ENCODE results near the gene NRDE2. TPM values are rescaled to one million over a fixed set of nuclear protein-coding genes. Genes with fewer than 3 reads are reported as not detected.

Gene NRDE2
- total RNA-seq (2022), result 17.1 and 18.0 TPM in 2 replicates
- Bru-seq, nascent RNA, result percentile 77 among the genes with signal in this experiment
- percentile 68 among the genes with signal in this experiment for BruChase-seq, experiment 1, labeled RNA remaining after a 2-hour chase
- percentile 62 among the genes with signal in this experiment for BruChase-seq, experiment 2, labeled RNA remaining after a 6-hour chase
- long read RNA-seq, full-length matches to known transcripts, result 2 of 11 reads
- long read RNA-seq, partial matches to known transcripts, result 3 of 11 reads
- long read RNA-seq, other reads (novel, unspliced or antisense), result 6 of 11 reads

- peak within 1 kb of the TSS; percentile 91 for H3K4me3 Mint-ChIP-seq (ENCODE audit: unreplicated experiment)
- Histone ChIP-seq H3K4me3 (ENCODE audit: low read depth, low read length) (peak within 1 kb of the TSS; percentile 37), H3K4me1 (peaks cover 17% of the 10 kb centered on the region), H3K9me3 (no peaks in the 10 kb centered on the region), H3K27me3 (replicated peaks; ENCODE audit: control insufficient read depth, insufficient read depth, low read length) (no peaks in the 10 kb centered on the region), H3K36me3 (ENCODE audit: control insufficient read depth, insufficient read depth, low read length) (no peaks in the 10 kb centered on the region)
- DNase-seq, result peak; percentile 99
- H3K36me3 Mint-ChIP-seq (ENCODE audit: insufficient read depth, unreplicated experiment), result peaks cover 11% of the 10 kb centered on the region
- ChIA-PET POLR2A (no interaction called here), CTCF (no interaction called here)
- intact Hi-C loops (cut with micrococcal nuclease; ENCODE audit: unreplicated experiment), result loop anchor here (1.0 to 5.0 kb wide), 3 partner anchors 52 to 171 kb away; partner anchors contain the start of gene CALM1
- TF ChIP-seq CTCF (IDR thresholded peaks at IDR 0.05; ENCODE audit: insufficient read depth in 1 of 2, low read depth in 1 of 2, low read length in 1 of 2, severe bottlenecking in 1 of 2, unreplicated experiment in 1 of 2), result no peak
- peaks cover 15% of the 10 kb centered on the region for H3K4me1 Mint-ChIP-seq (ENCODE audit: low read depth, unreplicated experiment)
- BruUV-seq (replicated peaks), result TSS peak; percentile 66
- no peaks in the 10 kb centered on the region for H3K27me3 Mint-ChIP-seq (ENCODE audit: insufficient read depth, unreplicated experiment)
- H3K9me3 Mint-ChIP-seq (ENCODE audit: unreplicated experiment), result no peaks in the 10 kb centered on the region
- H3K27ac Mint-ChIP-seq (ENCODE audit: unreplicated experiment), result peak within 1 kb of the TSS; percentile 95
These were observed at the start of gene NRDE2 for GRCh38 chr14:90331497-90332270. TSS of gene NRDE2 (minus strand) at chr14:90331941. CDS start at chr14:90331904, 37 bp downstream.

GRCh38 chr14:90381011-90381786, 49.5 kb upstream of the NRDE2 start:
- TF ChIP-seq CTCF (IDR thresholded peaks at IDR 0.05; ENCODE audit: insufficient read depth in 1 of 2, low read depth in 1 of 2, low read length in 1 of 2, severe bottlenecking in 1 of 2, unreplicated experiment in 1 of 2), result no peak
- no TSS peak for BruUV-seq (replicated peaks)
- peak in 1 of 2 experiments; percentile 27 for DNase-seq

GRCh38 chr14:90379106-90379505, 47.4 kb upstream of the NRDE2 start:
- H3K4me1 Mint-ChIP-seq (ENCODE audit: low read depth, unreplicated experiment), result peaks cover 5% of the 10 kb centered on the region
- TF ChIP-seq CTCF (IDR thresholded peaks at IDR 0.05; ENCODE audit: insufficient read depth in 1 of 2, low read depth in 1 of 2, low read length in 1 of 2, severe bottlenecking in 1 of 2, unreplicated experiment in 1 of 2), result no peak
- DNase-seq, result no peak
- H3K4me3 ChIP-seq (ENCODE audit: low read depth, low read length), result no peak overlapping the region
- POLR2A ChIA-PET, result no interaction called here
- H3K27ac Mint-ChIP-seq (ENCODE audit: unreplicated experiment), result no peak overlapping the region
- no TSS peak for BruUV-seq (replicated peaks)
- no peaks in the 10 kb centered on the region for H3K27me3 Mint-ChIP-seq (ENCODE audit: insufficient read depth, unreplicated experiment)
- H3K9me3 ChIP-seq, result no peaks in the 10 kb centered on the region
- H3K27me3 ChIP-seq (replicated peaks; ENCODE audit: control insufficient read depth, insufficient read depth, low read length), result no peaks in the 10 kb centered on the region
- intact Hi-C loops (cut with micrococcal nuclease; ENCODE audit: unreplicated experiment), result no loop called here
- no peaks in the 10 kb centered on the region for H3K36me3 Mint-ChIP-seq (ENCODE audit: insufficient read depth, unreplicated experiment)
- H3K9me3 Mint-ChIP-seq (ENCODE audit: unreplicated experiment), result no peaks in the 10 kb centered on the region
- CTCF ChIA-PET, result no interaction called here
- no peaks in the 10 kb centered on the region for H3K36me3 ChIP-seq (ENCODE audit: control insufficient read depth, insufficient read depth, low read length)
- H3K4me1 ChIP-seq, result peaks cover 8% of the 10 kb centered on the region
- no peak overlapping the region for H3K4me3 Mint-ChIP-seq (ENCODE audit: unreplicated experiment)

More at GRCh38 chr14:90381011-90381786, 49.5 kb upstream of the NRDE2 start:
- Mint-ChIP-seq H3K27ac (ENCODE audit: unreplicated experiment) (no peak overlapping the region), H3K27me3 (ENCODE audit: insufficient read depth, unreplicated experiment) (no peaks in the 10 kb centered on the region), H3K4me1 (ENCODE audit: low read depth, unreplicated experiment) (peaks cover 5% of the 10 kb centered on the region), H3K4me3 (ENCODE audit: unreplicated experiment) (no peak overlapping the region), H3K9me3 (ENCODE audit: unreplicated experiment) (no peaks in the 10 kb centered on the region), H3K36me3 (ENCODE audit: insufficient read depth, unreplicated experiment) (no peaks in the 10 kb centered on the region)
- POLR2A ChIA-PET, result interaction anchor here (0.6 to 1.8 kb wide), 3 partner anchors 16 to 132 kb away, joined by 3 to 10 read pairs (median 4); partner anchors contain the start of gene CALM1
- no peaks in the 10 kb centered on the region for H3K9me3 ChIP-seq
- CTCF ChIA-PET, result interaction anchor here (0.6 to 3.7 kb wide), 4 partner anchors 16 to 92 kb away, joined by 4 to 14 read pairs (median 4); no protein-coding TSS in a partner anchor
- intact Hi-C loops (cut with micrococcal nuclease; ENCODE audit: unreplicated experiment), result loop anchor here (5.0 kb wide), 1 partner anchor 94 kb away; no protein-coding TSS in a partner anchor
- H3K4me1 ChIP-seq, result peaks cover 15% of the 10 kb centered on the region
- H3K27me3 ChIP-seq (replicated peaks; ENCODE audit: control insufficient read depth, insufficient read depth, low read length), result no peaks in the 10 kb centered on the region
- H3K4me3 ChIP-seq (ENCODE audit: low read depth, low read length), result peak overlapping the region; percentile 60
- H3K36me3 ChIP-seq (ENCODE audit: control insufficient read depth, insufficient read depth, low read length), result no peaks in the 10 kb centered on the region

All from Caco-2 (cell line).